Measurements from ENCODE around the gene SH3PXD2A.

The SH3PXD2A gene

GRCh38 chr10:103602852-103603155, 252.6 kb downstream of the SH3PXD2A start:
- DNase-seq (ENCODE audit: insufficient read length, low spot score) = no peak
- TF ChIP-seq POU2F2 (IDR thresholded peaks at IDR 0.05; ENCODE audit: low read depth, low read length) (no peak), TAF1 (IDR thresholded peaks at IDR 0.05; ENCODE audit: low read depth, low read length) (no peak), SPI1 (IDR thresholded peaks at IDR 0.05; ENCODE audit: low read depth, low read length) (no peak), PAX5 (IDR thresholded peaks at IDR 0.05; ENCODE audit: insufficient read depth, low read length, severe bottlenecking) (no peak), POLR2AphosphoS5 (IDR thresholded peaks at IDR 0.05; ENCODE audit: low read depth, low read length) (no peak), POLR2A (IDR thresholded peaks at IDR 0.05; ENCODE audit: low read depth, low read length) (no peak)
- FAIRE-seq = no peak

- FAIRE-seq (no peak), DNase-seq (ENCODE audit: insufficient read length, low spot score) (no peak)
- TF ChIP-seq POLR2AphosphoS5 (IDR thresholded peaks at IDR 0.05; ENCODE audit: low read depth, low read length) (no peak), POU2F2 (IDR thresholded peaks at IDR 0.05; ENCODE audit: low read depth, low read length) (no peak), TAF1 (IDR thresholded peaks at IDR 0.05; ENCODE audit: low read depth, low read length) (no peak), POLR2A (IDR thresholded peaks at IDR 0.05; ENCODE audit: low read depth, low read length) (no peak), SPI1 (IDR thresholded peaks at IDR 0.05; ENCODE audit: low read depth, low read length) (no peak), PAX5 (IDR thresholded peaks at IDR 0.05; ENCODE audit: insufficient read depth, low read length, severe bottlenecking) (no peak)
These were observed 253.1 kb downstream of the SH3PXD2A start for GRCh38 chr10:103602028-103602851.

- no peak for DNase-seq (ENCODE audit: insufficient read length, low spot score)
- FAIRE-seq = no peak
- TF ChIP-seq SPI1 (IDR thresholded peaks at IDR 0.05; ENCODE audit: low read depth, low read length) (no peak), POU2F2 (IDR thresholded peaks at IDR 0.05; ENCODE audit: low read depth, low read length) (no peak), TAF1 (IDR thresholded peaks at IDR 0.05; ENCODE audit: low read depth, low read length) (no peak), PAX5 (IDR thresholded peaks at IDR 0.05; ENCODE audit: insufficient read depth, low read length, severe bottlenecking) (no peak), POLR2AphosphoS5 (IDR thresholded peaks at IDR 0.05; ENCODE audit: low read depth, low read length) (no peak), POLR2A (IDR thresholded peaks at IDR 0.05; ENCODE audit: low read depth, low read length) (no peak)
These were observed 254.3 kb downstream of the SH3PXD2A start for GRCh38 chr10:103600956-103601569.

- DNase-seq (ENCODE audit: insufficient read length, low spot score) (no peak), FAIRE-seq (no peak)
- TF ChIP-seq POU2F2 (IDR thresholded peaks at IDR 0.05; ENCODE audit: low read depth, low read length) (no peak), POLR2AphosphoS5 (IDR thresholded peaks at IDR 0.05; ENCODE audit: low read depth, low read length) (no peak)
These were observed 255.1 kb downstream of the SH3PXD2A start for GRCh38 chr10:103600325-103600724.

GRCh38 chr10:103599907-103600306, 255.5 kb downstream of the SH3PXD2A start:
- FAIRE-seq = no peak
- TF ChIP-seq POU2F2 (IDR thresholded peaks at IDR 0.05; ENCODE audit: low read depth, low read length) (no peak), POLR2A (IDR thresholded peaks at IDR 0.05; ENCODE audit: low read depth, low read length) (no peak), PAX5 (IDR thresholded peaks at IDR 0.05; ENCODE audit: insufficient read depth, low read length, severe bottlenecking) (no peak), POLR2AphosphoS5 (IDR thresholded peaks at IDR 0.05; ENCODE audit: low read depth, low read length) (no peak), SPI1 (IDR thresholded peaks at IDR 0.05; ENCODE audit: low read depth, low read length) (no peak)
- no peak for DNase-seq (ENCODE audit: insufficient read length, low spot score)

- FAIRE-seq (no peak), DNase-seq (ENCODE audit: insufficient read length, low spot score) (no peak)
- no peak for TF ChIP-seq POLR2AphosphoS5 (IDR thresholded peaks at IDR 0.05; ENCODE audit: low read depth, low read length)
- TF ChIP-seq SPI1 (IDR thresholded peaks at IDR 0.05; ENCODE audit: low read depth, low read length) = no peak
- TF ChIP-seq PAX5 (IDR thresholded peaks at IDR 0.05; ENCODE audit: insufficient read depth, low read length, severe bottlenecking) = no peak
These were observed 256.2 kb downstream of the SH3PXD2A start for GRCh38 chr10:103599211-103599610.

- DNase-seq (ENCODE audit: insufficient read length, low spot score) (no peak), FAIRE-seq (peak; percentile 88)
- no peak for TF ChIP-seq TAF1 (IDR thresholded peaks at IDR 0.05; ENCODE audit: low read depth, low read length)
- TF ChIP-seq POLR2AphosphoS5 (IDR thresholded peaks at IDR 0.05; ENCODE audit: low read depth, low read length) = no peak
- TF ChIP-seq PAX5 (IDR thresholded peaks at IDR 0.05; ENCODE audit: insufficient read depth, low read length, severe bottlenecking) = no peak
These were observed 256.7 kb downstream of the SH3PXD2A start for GRCh38 chr10:103598654-103599115.

- FAIRE-seq (no peak), DNase-seq (ENCODE audit: insufficient read length, low spot score) (no peak)
- TF ChIP-seq POLR2A (IDR thresholded peaks at IDR 0.05; ENCODE audit: low read depth, low read length) = no peak
- no peak for TF ChIP-seq PAX5 (IDR thresholded peaks at IDR 0.05; ENCODE audit: insufficient read depth, low read length, severe bottlenecking)
- TF ChIP-seq SPI1 (IDR thresholded peaks at IDR 0.05; ENCODE audit: low read depth, low read length) = no peak
- no peak for TF ChIP-seq POU2F2 (IDR thresholded peaks at IDR 0.05; ENCODE audit: low read depth, low read length)
- TF ChIP-seq POLR2AphosphoS5 (IDR thresholded peaks at IDR 0.05; ENCODE audit: low read depth, low read length) = no peak
- TF ChIP-seq TAF1 (IDR thresholded peaks at IDR 0.05; ENCODE audit: low read depth, low read length) = no peak
These were observed 258.4 kb downstream of the SH3PXD2A start for GRCh38 chr10:103597003-103597402.

GRCh38 chr10:103595933-103596726, 259.2 kb downstream of the SH3PXD2A start:
- DNase-seq (ENCODE audit: insufficient read length, low spot score) = no peak

More at GRCh38 chr10:103595933-103596726, 259.2 kb downstream of the SH3PXD2A start:
- TF ChIP-seq PAX5 (IDR thresholded peaks at IDR 0.05; ENCODE audit: insufficient read depth, low read length, severe bottlenecking) = no peak
- TF ChIP-seq POLR2A (IDR thresholded peaks at IDR 0.05; ENCODE audit: low read depth, low read length) = no peak
- no peak for TF ChIP-seq POLR2AphosphoS5 (IDR thresholded peaks at IDR 0.05; ENCODE audit: low read depth, low read length)
- TF ChIP-seq POU2F2 (IDR thresholded peaks at IDR 0.05; ENCODE audit: low read depth, low read length) = no peak
- no peak for FAIRE-seq

All from GM12891 (cell line).